Measurements from ENCODE around the gene HMGB1. TPM values are rescaled to one million over a fixed set of nuclear protein-coding genes. Genes with fewer than 3 reads are reported as not detected.
"Not testable (repeated sequence)": the region's sequence is repeated elsewhere in the genome, so short reads cannot be mapped to it uniquely, and the experiment has no call there.

HMGB1 gene
- total RNA-seq, 2 donors from 2014 or later, result 277 to 445 TPM

DNA sequence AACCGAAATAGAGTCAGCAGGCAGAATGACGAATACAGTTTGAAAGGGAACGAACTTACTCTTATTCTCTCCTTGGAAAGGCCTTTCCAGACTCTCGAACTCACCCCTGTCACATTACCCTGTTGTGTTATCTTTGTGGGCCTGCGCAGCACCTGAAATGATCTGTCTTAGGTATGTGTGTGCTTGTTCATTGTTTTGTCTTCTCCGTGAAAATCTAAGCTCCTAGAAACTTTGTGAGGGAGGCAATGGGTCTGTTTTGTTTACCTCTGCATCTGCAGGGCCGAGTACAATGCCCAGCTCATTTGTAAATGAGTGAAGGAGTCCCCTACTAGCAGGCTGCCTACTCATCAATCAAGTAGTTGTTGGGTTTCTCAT lies 19.6 kb downstream of the HMGB1 start:
- Histone ChIP-seq H3K27ac (peak overlapping the region; percentile 87), H3K4me3 (peak overlapping the region; percentile 37), H3K9ac (ENCODE audit: low read depth in 2 of 2, low read length in 2 of 2) (peak overlapping the region; percentile 38 to 71), H3K9me3 (no peaks in the 10 kb centered on the region), H3K4me1 (no peaks in the 10 kb centered on the region), H3K36me3 (no peaks in the 10 kb centered on the region), H3K27me3 (no peaks in the 10 kb centered on the region)
- TF ChIP-seq, protein P1, sequence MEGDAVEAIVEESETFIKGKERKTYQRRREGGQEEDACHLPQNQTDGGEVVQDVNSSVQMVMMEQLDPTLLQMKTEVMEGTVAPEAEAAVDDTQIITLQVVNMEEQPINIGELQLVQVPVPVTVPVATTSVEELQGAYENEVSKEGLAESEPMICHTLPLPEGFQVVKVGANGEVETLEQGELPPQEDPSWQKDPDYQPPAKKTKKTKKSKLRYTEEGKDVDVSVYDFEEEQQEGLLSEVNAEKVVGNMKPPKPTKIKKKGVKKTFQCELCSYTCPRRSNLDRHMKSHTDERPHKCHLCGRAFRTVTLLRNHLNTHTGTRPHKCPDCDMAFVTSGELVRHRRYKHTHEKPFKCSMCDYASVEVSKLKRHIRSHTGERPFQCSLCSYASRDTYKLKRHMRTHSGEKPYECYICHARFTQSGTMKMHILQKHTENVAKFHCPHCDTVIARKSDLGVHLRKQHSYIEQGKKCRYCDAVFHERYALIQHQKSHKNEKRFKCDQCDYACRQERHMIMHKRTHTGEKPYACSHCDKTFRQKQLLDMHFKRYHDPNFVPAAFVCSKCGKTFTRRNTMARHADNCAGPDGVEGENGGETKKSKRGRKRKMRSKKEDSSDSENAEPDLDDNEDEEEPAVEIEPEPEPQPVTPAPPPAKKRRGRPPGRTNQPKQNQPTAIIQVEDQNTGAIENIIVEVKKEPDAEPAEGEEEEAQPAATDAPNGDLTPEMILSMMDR (IDR thresholded peaks at IDR 0.05), result no peak
- intact Hi-C loops (cut with DNase I), result no loop called here
- DNase-seq, result no peak

DNA sequence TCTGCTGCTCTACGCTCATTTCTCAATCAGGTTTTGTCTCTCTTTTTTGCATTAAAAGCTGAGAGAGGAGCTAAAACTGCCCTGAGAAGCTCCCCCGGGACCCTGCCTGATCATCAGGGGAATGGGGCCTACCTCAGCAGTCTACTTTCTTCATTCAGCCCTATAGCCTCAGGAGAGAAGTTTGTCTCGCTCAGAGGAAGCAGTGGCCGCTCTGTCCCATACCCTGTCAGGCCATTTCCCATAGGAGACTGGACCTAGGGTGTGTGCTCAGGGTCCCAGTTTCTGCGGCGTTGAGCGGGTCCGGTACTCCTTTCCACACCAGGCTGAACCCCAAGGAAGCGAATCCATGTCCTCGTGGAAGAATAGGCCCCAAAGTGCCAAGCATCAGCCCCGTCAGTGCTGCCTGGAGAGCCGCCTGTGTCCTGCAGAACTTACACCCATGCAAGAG lies 21.8 kb downstream of the HMGB1 start:
- Histone ChIP-seq H3K4me1 (no peaks in the 10 kb centered on the region), H3K4me3 (no peak overlapping the region), H3K27me3 (no peaks in the 10 kb centered on the region), H3K9ac (ENCODE audit: low read depth in 2 of 2, low read length in 2 of 2) (no peak overlapping the region), H3K36me3 (no peaks in the 10 kb centered on the region), H3K9me3 (no peaks in the 10 kb centered on the region), H3K27ac (no peak overlapping the region)
- no peak for DNase-seq
- intact Hi-C loops (cut with DNase I), result no loop called here
- TF ChIP-seq, protein P1 (IDR thresholded peaks at IDR 0.05), result no peak

DNA sequence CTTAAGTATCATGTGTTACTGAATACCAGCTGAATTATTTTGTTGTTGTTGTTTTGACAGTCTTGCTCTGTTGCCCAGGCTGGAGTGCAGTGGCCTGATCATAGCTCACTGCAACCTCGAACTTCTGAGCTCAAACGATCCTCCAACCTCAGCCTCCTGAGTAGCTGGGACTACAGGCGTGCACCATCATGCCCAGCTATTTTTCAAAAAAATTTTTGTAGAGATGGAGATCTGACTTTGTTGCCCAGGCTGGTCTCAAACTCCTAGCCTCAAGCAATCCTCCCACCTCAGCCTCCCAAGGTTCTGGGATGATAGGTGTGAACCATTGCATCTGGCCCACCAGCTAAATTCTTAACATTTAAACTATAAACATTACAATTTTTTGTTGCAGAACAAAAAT lies 22.2 kb downstream of the HMGB1 start:
- H3K9ac ChIP-seq (ENCODE audit: low read depth in 2 of 2, low read length in 2 of 2); DNase-seq; H3K27ac ChIP-seq; H3K36me3 ChIP-seq; intact Hi-C loops (cut with DNase I); H3K4me3 ChIP-seq; H3K27me3 ChIP-seq; H3K9me3 ChIP-seq; H3K4me1 ChIP-seq: not testable (repeated sequence)

DNA sequence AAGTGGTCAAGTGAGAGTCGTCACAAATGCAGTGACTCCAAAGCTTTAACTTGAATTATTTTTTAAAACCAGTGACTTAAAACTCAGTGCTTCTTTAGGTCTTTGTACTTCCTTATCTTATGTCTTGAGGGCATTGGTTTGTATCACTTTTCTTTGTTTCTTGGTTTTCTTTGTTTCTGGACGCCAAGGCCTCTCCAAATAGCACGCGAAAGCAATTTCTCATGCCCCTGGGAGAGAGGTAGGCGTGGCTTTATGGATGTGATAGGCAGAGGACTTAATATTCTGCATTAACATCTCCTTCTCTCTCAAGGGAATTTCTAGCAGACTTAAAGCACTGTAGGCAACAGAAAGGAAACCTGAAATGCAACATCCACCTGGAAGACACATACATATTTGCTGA lies 22.8 kb downstream of the HMGB1 start:
- intact Hi-C loops (cut with DNase I), result no loop called here
- TF ChIP-seq, protein P1 (IDR thresholded peaks at IDR 0.05), result no peak

DNA sequence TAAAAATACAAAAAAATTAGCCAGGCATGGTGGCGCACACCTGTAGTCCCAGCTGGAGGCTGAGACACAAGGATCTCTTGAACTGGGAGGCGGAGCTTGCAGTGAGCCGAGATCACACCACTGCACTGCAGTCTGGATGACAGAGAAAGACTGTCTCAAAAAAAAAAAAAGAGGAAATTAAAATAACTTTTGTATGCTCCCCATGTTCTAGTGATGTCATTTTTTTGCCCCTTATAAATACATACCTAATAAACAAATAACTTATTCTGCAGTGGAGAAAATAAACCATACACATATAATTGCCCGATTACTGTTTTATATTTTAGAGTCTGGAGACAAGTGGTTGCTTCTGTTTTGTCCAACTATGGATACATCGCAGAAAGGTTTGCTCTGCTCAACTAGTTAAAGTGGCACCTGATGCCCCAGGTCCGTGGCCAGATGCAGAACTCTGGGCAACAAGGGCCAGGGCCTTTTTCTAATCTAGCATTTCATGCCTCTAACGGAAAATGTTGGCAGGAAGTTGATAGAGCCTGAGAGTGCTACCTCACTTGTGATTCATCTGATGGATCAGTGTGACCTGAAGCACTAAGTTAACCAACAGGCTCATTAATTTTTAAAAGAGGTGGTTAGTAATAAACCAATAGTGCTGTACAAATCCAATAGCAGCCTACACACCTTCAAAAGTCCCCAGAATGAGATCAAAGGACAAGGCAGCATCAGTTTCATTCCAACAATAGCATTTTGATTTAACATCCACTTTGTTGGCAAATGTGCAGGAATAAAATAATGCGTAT lies 24.6 kb downstream of the HMGB1 start:
- intact Hi-C loops (cut with DNase I), result no loop called here
- no peaks in the 10 kb centered on the region for H3K9me3 ChIP-seq
- TF ChIP-seq, protein P1 (IDR thresholded peaks at IDR 0.05), result no peak
- no peak overlapping the region for H3K27ac ChIP-seq
- no peak overlapping the region for H3K4me3 ChIP-seq
- no peaks in the 10 kb centered on the region for H3K27me3 ChIP-seq
- no peaks in the 10 kb centered on the region for H3K4me1 ChIP-seq
- peak; percentile 7 for DNase-seq
- H3K9ac ChIP-seq (ENCODE audit: low read depth in 2 of 2, low read length in 2 of 2), result no peak overlapping the region
- H3K36me3 ChIP-seq, result no peaks in the 10 kb centered on the region

More for the DNA sequence above, 22.8 kb downstream of the HMGB1 start:
- H3K4me1 ChIP-seq, result no peaks in the 10 kb centered on the region
- H3K9me3 ChIP-seq, result no peaks in the 10 kb centered on the region
- H3K9ac ChIP-seq (ENCODE audit: low read depth in 2 of 2, low read length in 2 of 2), result no peak overlapping the region
- H3K27ac ChIP-seq, result no peak overlapping the region
- DNase-seq, result no peak
- H3K27me3 ChIP-seq, result no peaks in the 10 kb centered on the region
- H3K4me3 ChIP-seq, result no peak overlapping the region
- no peaks in the 10 kb centered on the region for H3K36me3 ChIP-seq

DNA sequence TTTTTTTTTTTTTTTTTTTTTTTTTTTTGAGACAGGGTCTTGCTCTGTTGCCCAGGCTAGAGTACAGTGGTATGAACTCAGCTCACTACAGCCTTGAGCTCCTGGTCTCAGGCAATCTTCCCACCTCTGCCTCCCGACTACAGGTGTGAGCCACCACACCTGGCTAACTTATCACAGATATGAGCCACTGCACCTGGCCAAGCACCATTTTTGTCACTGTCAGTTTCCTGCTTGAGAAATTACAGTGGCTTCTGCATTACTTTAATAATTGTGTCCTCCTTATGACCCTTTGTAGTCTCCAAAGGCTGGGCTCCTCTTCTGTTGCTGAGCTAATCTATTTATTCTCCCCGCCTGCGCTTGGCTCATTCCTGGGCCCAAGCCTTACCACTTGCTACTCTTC lies 27.4 kb downstream of the HMGB1 start:
- Histone ChIP-seq H3K9me3 (no peaks in the 10 kb centered on the region), H3K36me3 (no peaks in the 10 kb centered on the region), H3K4me1 (no peaks in the 10 kb centered on the region), H3K9ac (ENCODE audit: low read depth in 2 of 2, low read length in 2 of 2) (no peak overlapping the region), H3K27me3 (no peaks in the 10 kb centered on the region), H3K4me3 (no peak overlapping the region), H3K27ac (no peak overlapping the region)
- intact Hi-C loops (cut with DNase I), result no loop called here
- DNase-seq, result no peak
- TF ChIP-seq, protein P1 (IDR thresholded peaks at IDR 0.05), result no peak

All from colonic mucosa (tissue), 4 donors.